Activated T-helper 1 cell treated with Interleukin-2 at 50 U/mL for 16 hours (primary cell): Measurements from ENCODE around the gene NOX5.

Experiments
- DNase-seq: peaks from one replicate; pipeline ENCODE4 v3.0.0-alpha.2; 2020; ENCODE audit warnings: low read depth

Gene NOX5

DNA sequence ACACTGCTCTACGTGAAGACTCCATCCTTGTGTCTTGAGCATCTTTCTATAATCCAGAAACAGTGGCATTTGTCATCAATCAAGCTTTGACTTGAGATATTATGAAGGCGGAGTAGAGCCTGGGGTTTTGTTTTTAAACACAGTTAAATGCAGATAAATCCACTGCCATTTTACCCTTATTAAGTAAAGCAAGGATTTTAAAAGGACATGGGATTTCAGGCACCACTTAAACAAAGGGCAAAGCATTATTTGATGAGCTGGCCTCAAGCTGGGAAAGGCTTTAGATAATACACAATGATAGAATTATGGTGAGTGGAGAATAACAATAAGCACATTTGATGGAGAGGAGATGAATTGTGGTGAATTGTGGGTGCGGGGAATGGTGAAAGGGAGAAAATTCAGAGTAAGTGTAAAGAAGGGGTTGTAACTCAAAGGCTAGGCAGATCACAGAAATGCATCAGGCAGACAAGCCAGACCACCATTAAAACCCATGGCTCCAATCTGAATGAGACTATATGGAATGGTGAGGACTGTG, 91.0 kb downstream of the NOX5 start:
- no peak for DNase-seq

- DNase-seq = no peak
Measured at GRCh38 chr15:69107025-69107620, 92.6 kb downstream of the NOX5 start.
